ENCODE data around the gene SFXN4. TPM values are rescaled to one million over a fixed set of nuclear protein-coding genes. Genes with fewer than 3 reads are reported as not detected.

The SFXN4 gene
- total RNA-seq, 1 donor from 2014 or later = 19.3 TPM

GRCh38 chr10:119132521-119133345 is 32.8 kb downstream of the SFXN4 start:
- Histone ChIP-seq H3K27me3 (ENCODE audit: control insufficient read depth in 3 of 3, insufficient read depth in 3 of 3, low read length in 3 of 3) (no peaks in the 10 kb centered on the region), H3K4me3 (ENCODE audit: low read length in 3 of 3) (no peak overlapping the region), H3K4me1 (ENCODE audit: control insufficient read depth in 3 of 3, insufficient read depth in 3 of 3, low read length in 3 of 3) (peaks cover 0 to 16% (median 5%) of the 10 kb centered on the region in 3 donors), H3K9ac (ENCODE audit: low read depth in 1 of 3, low read length in 3 of 3) (no peak overlapping the region), H3K36me3 (ENCODE audit: control insufficient read depth in 3 of 3, insufficient read depth in 3 of 3, low read length in 3 of 3) (peaks cover 18 to 42% (median 32%) of the 10 kb centered on the region in 3 donors), H3K27ac (ENCODE audit: low read depth, low read length) (peak overlapping the region; percentile 45), H3K9me3 (ENCODE audit: control insufficient read depth in 3 of 3, low read length in 3 of 3) (no peaks in the 10 kb centered on the region)

- Histone ChIP-seq H3K27ac (ENCODE audit: low read depth, low read length) (peak overlapping the region; percentile 45), H3K4me1 (ENCODE audit: control insufficient read depth in 3 of 3, insufficient read depth in 3 of 3, low read length in 3 of 3) (peaks cover 0 to 16% (median 5%) of the 10 kb centered on the region in 3 donors), H3K36me3 (ENCODE audit: control insufficient read depth in 3 of 3, insufficient read depth in 3 of 3, low read length in 3 of 3) (peaks cover 18 to 42% (median 32%) of the 10 kb centered on the region in 3 donors), H3K27me3 (ENCODE audit: control insufficient read depth in 3 of 3, insufficient read depth in 3 of 3, low read length in 3 of 3) (no peaks in the 10 kb centered on the region), H3K4me3 (ENCODE audit: low read length in 3 of 3) (peak overlapping the region; percentile 14 to 72 (median 15)), H3K9me3 (ENCODE audit: control insufficient read depth in 3 of 3, low read length in 3 of 3) (no peaks in the 10 kb centered on the region), H3K9ac (ENCODE audit: low read depth in 1 of 3, low read length in 3 of 3) (peak overlapping the region in 2 of 3 donors; percentile 29 to 40)
Observed at GRCh38 chr10:119131512-119132240, 33.8 kb downstream of the SFXN4 start.

- Histone ChIP-seq H3K9me3 (ENCODE audit: control insufficient read depth in 3 of 3, low read length in 3 of 3) (no peaks in the 10 kb centered on the region), H3K9ac (ENCODE audit: low read depth in 1 of 3, low read length in 3 of 3) (no peak overlapping the region), H3K4me1 (ENCODE audit: control insufficient read depth in 3 of 3, insufficient read depth in 3 of 3, low read length in 3 of 3) (peaks cover 0 to 11% (median 5%) of the 10 kb centered on the region in 3 donors), H3K4me3 (ENCODE audit: low read length in 3 of 3) (no peak overlapping the region), H3K27me3 (ENCODE audit: control insufficient read depth in 3 of 3, insufficient read depth in 3 of 3, low read length in 3 of 3) (no peaks in the 10 kb centered on the region), H3K36me3 (ENCODE audit: control insufficient read depth in 3 of 3, insufficient read depth in 3 of 3, low read length in 3 of 3) (peaks cover 21 to 40% (median 38%) of the 10 kb centered on the region in 3 donors), H3K27ac (ENCODE audit: low read depth, low read length) (no peak overlapping the region)
Observed at GRCh38 chr10:119129721-119130120, 35.8 kb downstream of the SFXN4 start.

GRCh38 chr10:119125942-119126341 is 39.6 kb downstream of the SFXN4 start:
- peaks cover 19 to 35% (median 27%) of the 10 kb centered on the region in 3 donors for H3K36me3 ChIP-seq (ENCODE audit: control insufficient read depth in 3 of 3, insufficient read depth in 3 of 3, low read length in 3 of 3)
- H3K4me3 ChIP-seq (ENCODE audit: low read length in 3 of 3) = no peak overlapping the region

GRCh38 chr10:119120875-119121274 is 44.6 kb downstream of the SFXN4 start:
- Histone ChIP-seq H3K4me3 (ENCODE audit: low read length in 3 of 3) (peak overlapping the region in 2 of 3 donors; percentile 4 to 35), H3K27me3 (ENCODE audit: control insufficient read depth in 3 of 3, insufficient read depth in 3 of 3, low read length in 3 of 3) (no peaks in the 10 kb centered on the region), H3K27ac (ENCODE audit: low read depth, low read length) (peak overlapping the region; percentile 79), H3K36me3 (ENCODE audit: control insufficient read depth in 3 of 3, insufficient read depth in 3 of 3, low read length in 3 of 3) (peaks cover 13 to 18% (median 16%) of the 10 kb centered on the region in 3 donors), H3K9me3 (ENCODE audit: control insufficient read depth in 3 of 3, low read length in 3 of 3) (no peaks in the 10 kb centered on the region), H3K9ac (ENCODE audit: low read depth in 1 of 3, low read length in 3 of 3) (peak overlapping the region in 1 of 3 donors; percentile 58), H3K4me1 (ENCODE audit: control insufficient read depth in 3 of 3, insufficient read depth in 3 of 3, low read length in 3 of 3) (peaks cover 0 to 8% (median 5%) of the 10 kb centered on the region in 3 donors)

More at GRCh38 chr10:119125942-119126341, 39.6 kb downstream of the SFXN4 start:
- H3K9me3 ChIP-seq (ENCODE audit: control insufficient read depth in 3 of 3, low read length in 3 of 3) = no peaks in the 10 kb centered on the region
- H3K4me1 ChIP-seq (ENCODE audit: control insufficient read depth in 3 of 3, insufficient read depth in 3 of 3, low read length in 3 of 3) = no peaks in the 10 kb centered on the region
- H3K27me3 ChIP-seq (ENCODE audit: control insufficient read depth in 3 of 3, insufficient read depth in 3 of 3, low read length in 3 of 3) = no peaks in the 10 kb centered on the region
- H3K9ac ChIP-seq (ENCODE audit: low read depth in 1 of 3, low read length in 3 of 3) = no peak overlapping the region
- H3K27ac ChIP-seq (ENCODE audit: low read depth, low read length) = no peak overlapping the region

- peak overlapping the region in 1 of 3 donors; percentile 58 for H3K9ac ChIP-seq (ENCODE audit: low read depth in 1 of 3, low read length in 3 of 3)
- H3K36me3 ChIP-seq (ENCODE audit: control insufficient read depth in 3 of 3, insufficient read depth in 3 of 3, low read length in 3 of 3) = peaks cover 11 to 17% (median 14%) of the 10 kb centered on the region in 3 donors
- H3K4me3 ChIP-seq (ENCODE audit: low read length in 3 of 3) = peak overlapping the region in 2 of 3 donors; percentile 4 to 35
- peak overlapping the region; percentile 79 for H3K27ac ChIP-seq (ENCODE audit: low read depth, low read length)
- H3K4me1 ChIP-seq (ENCODE audit: control insufficient read depth in 3 of 3, insufficient read depth in 3 of 3, low read length in 3 of 3) = peaks cover 0 to 8% (median 5%) of the 10 kb centered on the region in 3 donors
- no peaks in the 10 kb centered on the region for H3K9me3 ChIP-seq (ENCODE audit: control insufficient read depth in 3 of 3, low read length in 3 of 3)
- H3K27me3 ChIP-seq (ENCODE audit: control insufficient read depth in 3 of 3, insufficient read depth in 3 of 3, low read length in 3 of 3) = no peaks in the 10 kb centered on the region
Observed at GRCh38 chr10:119120413-119120867, 45.1 kb downstream of the SFXN4 start.

- H3K4me3 ChIP-seq (ENCODE audit: low read length in 3 of 3) = no peak overlapping the region
- no peaks in the 10 kb centered on the region for H3K9me3 ChIP-seq (ENCODE audit: control insufficient read depth in 3 of 3, low read length in 3 of 3)
- H3K36me3 ChIP-seq (ENCODE audit: control insufficient read depth in 3 of 3, insufficient read depth in 3 of 3, low read length in 3 of 3) = peaks cover 10 to 16% (median 14%) of the 10 kb centered on the region in 3 donors
- H3K27ac ChIP-seq (ENCODE audit: low read depth, low read length) = peak overlapping the region; percentile 79
- no peaks in the 10 kb centered on the region for H3K27me3 ChIP-seq (ENCODE audit: control insufficient read depth in 3 of 3, insufficient read depth in 3 of 3, low read length in 3 of 3)
- H3K4me1 ChIP-seq (ENCODE audit: control insufficient read depth in 3 of 3, insufficient read depth in 3 of 3, low read length in 3 of 3) = peaks cover under 1 to 8% (median 5%) of the 10 kb centered on the region in 3 donors
- no peak overlapping the region for H3K9ac ChIP-seq (ENCODE audit: low read depth in 1 of 3, low read length in 3 of 3)
Observed at GRCh38 chr10:119119400-119119799, 46.1 kb downstream of the SFXN4 start.

- Histone ChIP-seq H3K4me1 (ENCODE audit: control insufficient read depth in 3 of 3, insufficient read depth in 3 of 3, low read length in 3 of 3) (peaks cover 5 to 8% (median 6%) of the 10 kb centered on the region in 3 donors), H3K9me3 (ENCODE audit: control insufficient read depth in 3 of 3, low read length in 3 of 3) (no peaks in the 10 kb centered on the region), H3K27ac (ENCODE audit: low read depth, low read length) (no peak overlapping the region), H3K9ac (ENCODE audit: low read depth in 1 of 3, low read length in 3 of 3) (no peak overlapping the region), H3K36me3 (ENCODE audit: control insufficient read depth in 3 of 3, insufficient read depth in 3 of 3, low read length in 3 of 3) (peaks cover 10 to 24% (median 12%) of the 10 kb centered on the region in 3 donors), H3K4me3 (ENCODE audit: low read length in 3 of 3) (no peak overlapping the region), H3K27me3 (ENCODE audit: control insufficient read depth in 3 of 3, insufficient read depth in 3 of 3, low read length in 3 of 3) (no peaks in the 10 kb centered on the region)
Observed at GRCh38 chr10:119118231-119118630, 47.3 kb downstream of the SFXN4 start.

- no peak overlapping the region for H3K9ac ChIP-seq (ENCODE audit: low read depth in 1 of 3, low read length in 3 of 3)
- peaks cover 5 to 8% (median 6%) of the 10 kb centered on the region in 3 donors for H3K4me1 ChIP-seq (ENCODE audit: control insufficient read depth in 3 of 3, insufficient read depth in 3 of 3, low read length in 3 of 3)
- H3K27ac ChIP-seq (ENCODE audit: low read depth, low read length) = no peak overlapping the region
- no peak overlapping the region for H3K4me3 ChIP-seq (ENCODE audit: low read length in 3 of 3)
- no peaks in the 10 kb centered on the region for H3K9me3 ChIP-seq (ENCODE audit: control insufficient read depth in 3 of 3, low read length in 3 of 3)
- no peaks in the 10 kb centered on the region for H3K27me3 ChIP-seq (ENCODE audit: control insufficient read depth in 3 of 3, insufficient read depth in 3 of 3, low read length in 3 of 3)
- H3K36me3 ChIP-seq (ENCODE audit: control insufficient read depth in 3 of 3, insufficient read depth in 3 of 3, low read length in 3 of 3) = peaks cover 9 to 29% (median 13%) of the 10 kb centered on the region in 3 donors
Observed at GRCh38 chr10:119116326-119116951, 49.1 kb downstream of the SFXN4 start.

Measured in skeletal muscle tissue (tissue), 4 donors.